Measurements from ENCODE around the gene SH2D2A. TPM values are rescaled to one million over a fixed set of nuclear protein-coding genes. Genes with fewer than 3 reads are reported as not detected.

The SH2D2A gene
- total and polyA plus RNA-seq, 3 donors from 2014 or later, result 1.3 to 3.1 TPM; not detected in 1

GRCh38 chr1:156851779-156852417 lies 35.2 kb upstream of the SH2D2A start:
- no peaks in the 10 kb centered on the region for H3K9me3 ChIP-seq
- no peak for TF ChIP-seq POLR2A (IDR thresholded peaks at IDR 0.05)
- TF ChIP-seq, protein P1, sequence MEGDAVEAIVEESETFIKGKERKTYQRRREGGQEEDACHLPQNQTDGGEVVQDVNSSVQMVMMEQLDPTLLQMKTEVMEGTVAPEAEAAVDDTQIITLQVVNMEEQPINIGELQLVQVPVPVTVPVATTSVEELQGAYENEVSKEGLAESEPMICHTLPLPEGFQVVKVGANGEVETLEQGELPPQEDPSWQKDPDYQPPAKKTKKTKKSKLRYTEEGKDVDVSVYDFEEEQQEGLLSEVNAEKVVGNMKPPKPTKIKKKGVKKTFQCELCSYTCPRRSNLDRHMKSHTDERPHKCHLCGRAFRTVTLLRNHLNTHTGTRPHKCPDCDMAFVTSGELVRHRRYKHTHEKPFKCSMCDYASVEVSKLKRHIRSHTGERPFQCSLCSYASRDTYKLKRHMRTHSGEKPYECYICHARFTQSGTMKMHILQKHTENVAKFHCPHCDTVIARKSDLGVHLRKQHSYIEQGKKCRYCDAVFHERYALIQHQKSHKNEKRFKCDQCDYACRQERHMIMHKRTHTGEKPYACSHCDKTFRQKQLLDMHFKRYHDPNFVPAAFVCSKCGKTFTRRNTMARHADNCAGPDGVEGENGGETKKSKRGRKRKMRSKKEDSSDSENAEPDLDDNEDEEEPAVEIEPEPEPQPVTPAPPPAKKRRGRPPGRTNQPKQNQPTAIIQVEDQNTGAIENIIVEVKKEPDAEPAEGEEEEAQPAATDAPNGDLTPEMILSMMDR (IDR thresholded peaks at IDR 0.05), result no peak
- peaks cover 9% of the 10 kb centered on the region for H3K4me1 ChIP-seq
- no peak overlapping the region for H3K27ac ChIP-seq
- no peaks in the 10 kb centered on the region for H3K36me3 ChIP-seq (ENCODE audit: low read depth, missing control alignments)
- no peak overlapping the region for H3K4me3 ChIP-seq
- intact Hi-C loops (cut with DNase I; ENCODE audit: low total_unique reads), result no loop called here
- DNase-seq, result peak; percentile 50
- H3K27me3 ChIP-seq, result no peaks in the 10 kb centered on the region
- WGBS, 2 donors, result 67 to 84% methylated on average over 7 to 17 of the region's 17 CpGs

DNA sequence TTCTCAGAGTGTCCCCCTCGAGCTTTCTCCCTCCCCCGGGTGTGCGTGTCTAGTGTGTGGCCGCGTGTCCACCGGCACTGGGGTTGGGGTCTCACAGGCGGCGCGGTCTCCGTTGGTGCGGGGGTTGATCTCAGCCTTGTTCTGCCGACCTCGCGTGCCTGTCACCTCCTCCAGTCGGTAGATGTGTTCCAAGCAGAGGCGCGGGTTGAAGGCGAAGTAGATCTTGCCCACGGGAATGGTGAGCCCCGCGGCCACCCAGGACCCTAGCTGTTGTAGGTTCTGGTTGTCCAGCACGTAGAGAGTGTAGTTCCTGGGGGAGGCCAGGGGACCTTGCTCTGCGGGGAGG lies 32.5 kb upstream of the SH2D2A start:
- Histone ChIP-seq H3K27ac (no peak overlapping the region), H3K4me3 (peak overlapping the region in 1 of 2 donors; percentile 3), H3K27me3 (no peaks in the 10 kb centered on the region), H3K4me1 (peaks cover 9% of the 10 kb centered on the region), H3K9me3 (no peaks in the 10 kb centered on the region), H3K36me3 (ENCODE audit: low read depth, missing control alignments) (no peaks in the 10 kb centered on the region)
- WGBS, 2 donors, result 30% methylated on average over 14 of the region's 23 CpGs; no CpG with 5 or more reads in 1 of the 2 donors
- intact Hi-C loops (cut with DNase I; ENCODE audit: low total_unique reads), result no loop called here
- TF ChIP-seq, protein P1 (IDR thresholded peaks at IDR 0.05), result no peak
- TF ChIP-seq POLR2A (IDR thresholded peaks at IDR 0.05), result no peak
- DNase-seq, result no peak

- H3K27me3 ChIP-seq, result no peaks in the 10 kb centered on the region
- TF ChIP-seq, protein P1 (IDR thresholded peaks at IDR 0.05), result no peak
- no peak for TF ChIP-seq POLR2A (IDR thresholded peaks at IDR 0.05)
- no peaks in the 10 kb centered on the region for H3K36me3 ChIP-seq (ENCODE audit: low read depth, missing control alignments)
- intact Hi-C loops (cut with DNase I; ENCODE audit: low total_unique reads), result no loop called here
- peak overlapping the region in 1 of 2 donors; percentile 3 for H3K4me3 ChIP-seq
- peaks cover 9% of the 10 kb centered on the region for H3K4me1 ChIP-seq
- no peaks in the 10 kb centered on the region for H3K9me3 ChIP-seq
- DNase-seq, result peak; percentile 43
- H3K27ac ChIP-seq, result no peak overlapping the region
- WGBS, 2 donors, result 17 to 23% methylated on average over 19 to 36 of the region's 36 CpGs
These were observed 32.0 kb upstream of the SH2D2A start for GRCh38 chr1:156848461-156849150.

DNA sequence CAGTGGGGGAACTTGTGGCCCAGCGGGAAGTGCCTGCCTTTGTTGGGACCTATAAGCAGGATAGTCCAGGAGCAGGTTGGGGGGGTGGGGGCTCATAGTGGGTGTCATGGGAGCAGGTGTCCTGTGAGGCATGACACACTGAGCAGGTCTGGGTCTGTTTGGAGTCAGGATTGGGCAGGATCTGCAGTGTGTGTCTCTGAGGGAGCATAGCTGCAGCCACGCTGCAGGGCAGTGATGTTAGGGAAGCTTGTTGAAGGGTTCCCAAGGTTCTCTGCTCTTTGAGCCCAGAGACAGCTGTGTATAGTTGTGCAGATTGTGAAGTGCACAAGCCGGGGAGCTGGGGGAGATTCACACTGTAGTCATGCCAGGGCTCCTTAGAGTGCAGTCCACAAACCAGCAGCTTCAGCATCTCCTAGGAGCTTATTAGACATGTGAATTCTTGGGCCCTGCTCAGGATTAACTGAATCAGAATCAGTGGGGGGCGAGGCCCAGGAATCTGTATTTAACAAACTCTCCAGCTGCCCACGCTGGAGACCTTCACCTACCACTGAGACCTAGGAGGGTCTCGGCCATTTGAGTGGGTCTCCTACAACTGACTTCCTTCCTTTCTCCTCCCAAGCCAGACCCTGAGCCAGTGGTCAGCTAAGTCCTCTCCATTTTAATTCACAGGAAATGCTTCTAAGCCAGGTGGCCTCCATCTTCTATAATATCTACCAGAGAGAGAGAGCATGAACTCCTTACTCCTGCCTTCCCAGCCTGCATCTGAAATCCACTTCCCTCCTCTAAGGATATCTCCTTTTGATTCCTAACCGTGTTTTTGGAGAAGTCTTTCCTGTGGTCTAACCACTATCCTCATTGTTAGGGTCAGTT lies 31.2 kb upstream of the SH2D2A start:
- H3K4me3 ChIP-seq, result no peak overlapping the region
- peaks cover 7% of the 10 kb centered on the region for H3K4me1 ChIP-seq
- no peak for DNase-seq
- H3K27ac ChIP-seq, result no peak overlapping the region
- no peaks in the 10 kb centered on the region for H3K36me3 ChIP-seq (ENCODE audit: low read depth, missing control alignments)
- H3K27me3 ChIP-seq, result no peaks in the 10 kb centered on the region
- intact Hi-C loops (cut with DNase I; ENCODE audit: low total_unique reads), result no loop called here
- 80 to 84% methylated on average over 7 of the region's 7 CpGs for WGBS, 2 donors
- H3K9me3 ChIP-seq, result no peaks in the 10 kb centered on the region
- TF ChIP-seq POLR2A (IDR thresholded peaks at IDR 0.05), result no peak
- TF ChIP-seq, protein P1 (IDR thresholded peaks at IDR 0.05), result no peak
